Colonic mucosa (tissue), 4 donors: ENCODE results near the gene FBXW4. TPM values are rescaled to one million over a fixed set of nuclear protein-coding genes. Genes with fewer than 3 reads are reported as not detected.

ENCODE experiments used
- DNase-seq: peaks from one replicate; pipeline ENCODE4 v3.0.0-alpha.2; 2020
- H3K27ac ChIP-seq: fragments of 200-600 bp; one replicate; pipeline ENCODE4 v1.8.0; 2021
- H3K27me3 ChIP-seq: fragments of 200-600 bp; one replicate; pipeline ENCODE4 v1.8.0; 2021
- H3K36me3 ChIP-seq: fragments of 200-600 bp; one replicate; pipeline ENCODE4 v1.8.0; 2021
- H3K4me1 ChIP-seq: fragments of 200-600 bp; one replicate; pipeline ENCODE4 v1.8.0; 2021; ENCODE audit warnings: mild to moderate bottlenecking
- H3K4me3 ChIP-seq: fragments of 200-600 bp; one replicate; pipeline ENCODE4 v1.8.0; 2021
- H3K9ac ChIP-seq, 2 donors: one replicate each; pipeline ENCODE4 v1.7.0; 2013; ENCODE audit warnings: control low read depth in 2 of 2, low read depth in 2 of 2, low read length in 2 of 2
- H3K9me3 ChIP-seq: fragments of 200-600 bp; one replicate; pipeline ENCODE4 v1.8.0; 2021
- intact Hi-C: fragments of 100-400 bp; cut with DNase I; formaldehyde crosslinking; loops from one replicate; pipeline ENCODE4 v1.14.1; 2022
- total RNA-seq, 2 donors: library from RNA; stranded (reverse); fragmentation: NEBNext Ultra II Directional in 1 of 2; extraction: Animal tissue kit (Norgen Biotek cat#: 25700) in 1 of 2; gene quantifications; one replicate each; pipeline ENCODE4 v1.2.1, GENCODE V29; 2021
- TF ChIP-seq, protein P1 (sequence below): fragments of 200-600 bp; IDR thresholded peaks from one replicate; pipeline ENCODE4 v1.8.0; 2022; ENCODE audit warnings: antibody characterized with exemption, mild to moderate bottlenecking
- donor health status: healthy.
- donor health status: DM: no; HTN: no; CAD: no.
- donor health status: DM: no; HTN: no; CAD: no.

Gene FBXW4
- total RNA-seq, 2 donors from 2014 or later = 42.5 to 60.7 TPM

GRCh38 chr10:101720606-101721230, 25.7 kb upstream of the FBXW4 start:
- TF ChIP-seq, protein P1, sequence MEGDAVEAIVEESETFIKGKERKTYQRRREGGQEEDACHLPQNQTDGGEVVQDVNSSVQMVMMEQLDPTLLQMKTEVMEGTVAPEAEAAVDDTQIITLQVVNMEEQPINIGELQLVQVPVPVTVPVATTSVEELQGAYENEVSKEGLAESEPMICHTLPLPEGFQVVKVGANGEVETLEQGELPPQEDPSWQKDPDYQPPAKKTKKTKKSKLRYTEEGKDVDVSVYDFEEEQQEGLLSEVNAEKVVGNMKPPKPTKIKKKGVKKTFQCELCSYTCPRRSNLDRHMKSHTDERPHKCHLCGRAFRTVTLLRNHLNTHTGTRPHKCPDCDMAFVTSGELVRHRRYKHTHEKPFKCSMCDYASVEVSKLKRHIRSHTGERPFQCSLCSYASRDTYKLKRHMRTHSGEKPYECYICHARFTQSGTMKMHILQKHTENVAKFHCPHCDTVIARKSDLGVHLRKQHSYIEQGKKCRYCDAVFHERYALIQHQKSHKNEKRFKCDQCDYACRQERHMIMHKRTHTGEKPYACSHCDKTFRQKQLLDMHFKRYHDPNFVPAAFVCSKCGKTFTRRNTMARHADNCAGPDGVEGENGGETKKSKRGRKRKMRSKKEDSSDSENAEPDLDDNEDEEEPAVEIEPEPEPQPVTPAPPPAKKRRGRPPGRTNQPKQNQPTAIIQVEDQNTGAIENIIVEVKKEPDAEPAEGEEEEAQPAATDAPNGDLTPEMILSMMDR = no peak
- Histone ChIP-seq H3K27ac (no peak overlapping the region), H3K9me3 (no peaks in the 10 kb centered on the region), H3K4me1 (peaks cover 5% of the 10 kb centered on the region), H3K27me3 (no peaks in the 10 kb centered on the region), H3K4me3 (no peak overlapping the region), H3K9ac (no peak overlapping the region), H3K36me3 (no peaks in the 10 kb centered on the region)
- no peak for DNase-seq
- intact Hi-C loops = no loop called here

DNA sequence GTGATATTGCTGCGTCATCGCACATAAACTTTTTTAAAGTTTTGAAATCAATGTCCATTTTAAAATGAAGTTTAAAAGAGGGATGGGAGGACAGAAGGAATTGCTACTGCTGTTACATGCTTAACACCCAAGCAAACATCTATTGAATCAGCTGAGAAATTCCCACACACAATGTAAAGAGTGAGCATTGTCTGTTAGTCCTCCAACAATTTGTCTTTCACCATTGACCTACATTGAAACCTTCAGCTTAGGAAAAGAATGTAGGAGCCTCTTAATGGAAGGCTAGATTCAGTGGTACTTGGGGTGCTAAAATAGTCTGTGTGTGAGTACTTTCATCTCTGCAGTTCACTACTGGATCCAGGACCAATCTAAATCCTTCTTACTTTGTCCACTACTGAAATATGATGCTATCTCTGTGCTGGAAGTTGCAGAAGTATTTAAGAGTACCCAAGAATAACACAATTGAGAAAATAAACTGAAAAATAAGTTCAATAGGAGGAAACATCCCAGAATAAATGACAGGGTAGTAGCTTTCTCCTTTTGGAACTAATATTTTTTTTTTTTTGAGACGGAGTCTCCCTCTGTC, 23.8 kb upstream of the FBXW4 start:
- TF ChIP-seq, protein P1 = no peak
- no peaks in the 10 kb centered on the region for H3K36me3 ChIP-seq
- H3K4me3 ChIP-seq = no peak overlapping the region
- H3K27ac ChIP-seq = no peak overlapping the region
- DNase-seq = no peak
- intact Hi-C loops = no loop called here
- no peak overlapping the region for H3K9ac ChIP-seq
- no peaks in the 10 kb centered on the region for H3K4me1 ChIP-seq
- no peaks in the 10 kb centered on the region for H3K27me3 ChIP-seq
- no peaks in the 10 kb centered on the region for H3K9me3 ChIP-seq

DNA sequence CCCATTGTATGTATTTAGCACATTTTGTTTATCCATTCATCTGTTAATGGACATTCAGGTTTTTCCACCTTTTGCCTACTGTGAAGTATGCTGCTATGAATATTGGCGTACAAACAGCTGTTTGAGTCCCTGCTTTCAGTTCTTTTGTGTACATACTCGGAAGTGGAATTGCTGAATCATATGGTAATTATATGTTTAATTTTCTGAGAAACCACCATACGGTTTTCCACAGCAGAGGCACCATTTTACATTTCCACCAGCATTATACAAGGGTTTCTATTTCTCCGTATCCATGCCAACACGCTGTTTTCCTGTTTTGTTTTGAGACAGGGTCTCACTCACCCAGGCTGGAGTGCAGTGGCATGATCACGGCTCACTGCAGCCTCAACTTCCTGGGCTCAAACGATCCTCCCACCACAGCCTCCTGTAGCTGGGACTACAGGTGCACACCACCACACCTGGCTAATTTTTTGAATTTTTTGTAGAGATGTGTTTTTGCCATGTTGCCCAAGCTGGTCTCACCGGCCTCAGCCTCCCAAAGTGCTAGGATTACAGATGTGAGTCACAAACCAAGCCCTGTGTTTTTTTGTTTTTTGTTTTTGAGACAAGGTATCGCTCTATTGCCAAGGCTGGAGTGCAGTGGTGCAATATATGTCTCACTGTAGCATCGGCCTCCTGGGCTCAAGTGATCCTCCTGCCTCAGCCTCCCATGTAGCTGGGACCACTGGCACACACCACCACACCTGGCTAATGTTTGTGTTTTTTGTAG, 22.1 kb upstream of the FBXW4 start:
- TF ChIP-seq, protein P1 = no peak
- no peak overlapping the region for H3K4me3 ChIP-seq
- DNase-seq = no peak
- H3K36me3 ChIP-seq = no peaks in the 10 kb centered on the region
- H3K9ac ChIP-seq = no peak overlapping the region
- no peaks in the 10 kb centered on the region for H3K27me3 ChIP-seq
- intact Hi-C loops = no loop called here
- H3K27ac ChIP-seq = no peak overlapping the region
- H3K9me3 ChIP-seq = no peaks in the 10 kb centered on the region
- no peaks in the 10 kb centered on the region for H3K4me1 ChIP-seq

DNA sequence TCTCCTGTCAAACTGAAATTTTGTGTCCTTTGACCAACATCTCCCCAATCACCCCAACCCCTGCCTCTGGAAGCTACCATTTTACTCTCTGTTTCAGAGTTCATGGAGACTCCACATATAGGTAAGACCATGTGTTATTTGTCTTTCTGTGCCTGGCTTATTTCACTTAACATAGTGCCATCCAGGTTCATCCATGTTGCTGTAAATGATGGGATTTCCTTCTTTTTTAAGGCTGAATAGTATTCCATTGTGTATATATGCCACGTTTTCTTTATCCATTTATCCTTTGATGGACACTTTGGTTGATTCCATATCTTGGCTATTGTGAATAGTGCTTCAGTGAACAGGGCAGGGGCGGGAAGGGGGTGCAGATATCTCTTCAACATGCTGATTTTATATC, 18.0 kb upstream of the FBXW4 start:
- no peaks in the 10 kb centered on the region for H3K4me1 ChIP-seq
- intact Hi-C loops = no loop called here
- no peaks in the 10 kb centered on the region for H3K27me3 ChIP-seq
- no peaks in the 10 kb centered on the region for H3K36me3 ChIP-seq
- H3K27ac ChIP-seq = no peak overlapping the region
- H3K9me3 ChIP-seq = no peaks in the 10 kb centered on the region
- DNase-seq = no peak
- no peak overlapping the region for H3K9ac ChIP-seq
- TF ChIP-seq, protein P1 = no peak
- H3K4me3 ChIP-seq = no peak overlapping the region

- TF ChIP-seq, protein P1 = no peak
- intact Hi-C loops = no loop called here
- no peaks in the 10 kb centered on the region for H3K36me3 ChIP-seq
- no peaks in the 10 kb centered on the region for H3K4me1 ChIP-seq
- H3K9ac ChIP-seq = no peak overlapping the region
- no peak overlapping the region for H3K4me3 ChIP-seq
- no peak for DNase-seq
- H3K27ac ChIP-seq = no peak overlapping the region
- H3K9me3 ChIP-seq = no peaks in the 10 kb centered on the region
- H3K27me3 ChIP-seq = no peaks in the 10 kb centered on the region
Measured at GRCh38 chr10:101710793-101711192, 15.8 kb upstream of the FBXW4 start.
